Choroid plexus epithelial cell (primary cell): Measurements from ENCODE around the gene DYDC1.

Experiments
- DNase-seq: peaks from one replicate; pipeline ENCODE4 v3.0.0-alpha.2; 2010; ENCODE audit warnings: low read depth
- H3K4me3 ChIP-seq: 2 replicates; pipeline ENCODE4 v1.5.1; 2011; ENCODE audit warnings: low read depth, mild to moderate bottlenecking, control low read depth, low read length, moderate library complexity
- CTCF ChIP-seq: conservative IDR thresholded peaks from 2 replicates; pipeline ENCODE4 v1.5.1; 2011; ENCODE audit warnings: low read depth, mild to moderate bottlenecking, control low read depth, inconsistent platforms, low read length, moderate library complexity

The DYDC1 gene

GRCh38 chr10:80322711-80323110, 33.8 kb downstream of the DYDC1 start:
- H3K4me3 ChIP-seq, result no peak overlapping the region
- no peak for TF ChIP-seq CTCF

GRCh38 chr10:80322158-80322557, 34.4 kb downstream of the DYDC1 start:
- no peak overlapping the region for H3K4me3 ChIP-seq
- no peak for TF ChIP-seq CTCF
- no peak for DNase-seq

More at GRCh38 chr10:80322711-80323110, 33.8 kb downstream of the DYDC1 start:
- DNase-seq, result no peak

GRCh38 chr10:80321183-80321582, 35.4 kb downstream of the DYDC1 start:
- H3K4me3 ChIP-seq, result no peak overlapping the region
- no peak for DNase-seq
- TF ChIP-seq CTCF, result no peak

- TF ChIP-seq CTCF, result no peak
Measured at GRCh38 chr10:80320377-80320776, 36.2 kb downstream of the DYDC1 start.

GRCh38 chr10:80319725-80320290, 36.7 kb downstream of the DYDC1 start:
- no peak for DNase-seq
- no peak for TF ChIP-seq CTCF
- no peak overlapping the region for H3K4me3 ChIP-seq

More at GRCh38 chr10:80320377-80320776, 36.2 kb downstream of the DYDC1 start:
- DNase-seq, result no peak
- no peak overlapping the region for H3K4me3 ChIP-seq

- no peak for TF ChIP-seq CTCF
- no peak overlapping the region for H3K4me3 ChIP-seq
Measured at GRCh38 chr10:80319318-80319717, 37.2 kb downstream of the DYDC1 start.

GRCh38 chr10:80318742-80319141, 37.8 kb downstream of the DYDC1 start:
- DNase-seq, result no peak
- no peak for TF ChIP-seq CTCF
- no peak overlapping the region for H3K4me3 ChIP-seq

More at GRCh38 chr10:80319318-80319717, 37.2 kb downstream of the DYDC1 start:
- DNase-seq, result no peak
